ENCODE results near the gene DMAC2L.
A peak's percentile ranks its signal among the peaks of the same experiment; 100 is the strongest.
"Not testable (repeated sequence)": the region's sequence is repeated elsewhere in the genome, so short reads cannot be mapped to it uniquely, and the experiment has no call there.

Gene DMAC2L

DNA sequence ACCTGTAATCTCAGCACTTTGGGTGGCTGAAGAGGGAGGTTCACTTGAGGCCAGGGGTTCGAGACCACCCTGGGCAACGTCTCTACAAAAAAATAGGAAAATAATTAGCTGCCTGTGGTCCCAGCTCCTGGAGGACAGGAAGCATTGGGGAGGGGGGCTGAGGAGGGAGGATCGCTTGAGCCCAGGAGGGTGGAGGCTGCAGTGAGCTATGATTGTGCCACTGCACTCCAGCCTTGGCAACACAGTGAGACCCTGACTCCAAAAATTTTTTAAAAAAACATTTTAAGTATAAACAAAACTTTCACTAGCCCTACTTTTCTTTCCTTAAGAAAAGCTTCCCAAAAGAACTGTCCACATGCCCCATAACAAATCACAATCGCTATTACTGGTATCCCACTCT is 1.7 kb upstream of the DMAC2L start:
- DNase-seq (ENCODE audit: low spot score in 2 of 2) (no peak), ATAC-seq (replicated peaks; ENCODE audit: extremely low read depth, poor library complexity, severe bottlenecking) (no peak)
- Mint-ChIP-seq H3K4me3 (peak overlapping the region; percentile 90), H3K27me3 (no peaks in the 10 kb centered on the region), H3K4me1 (peaks cover 38% of the 10 kb centered on the region), H3K9me3 (no peaks in the 10 kb centered on the region), H3K36me3 (ENCODE audit: insufficient read depth) (peaks cover 5% of the 10 kb centered on the region), H3K27ac (ENCODE audit: low read depth) (no peak overlapping the region)

DNA sequence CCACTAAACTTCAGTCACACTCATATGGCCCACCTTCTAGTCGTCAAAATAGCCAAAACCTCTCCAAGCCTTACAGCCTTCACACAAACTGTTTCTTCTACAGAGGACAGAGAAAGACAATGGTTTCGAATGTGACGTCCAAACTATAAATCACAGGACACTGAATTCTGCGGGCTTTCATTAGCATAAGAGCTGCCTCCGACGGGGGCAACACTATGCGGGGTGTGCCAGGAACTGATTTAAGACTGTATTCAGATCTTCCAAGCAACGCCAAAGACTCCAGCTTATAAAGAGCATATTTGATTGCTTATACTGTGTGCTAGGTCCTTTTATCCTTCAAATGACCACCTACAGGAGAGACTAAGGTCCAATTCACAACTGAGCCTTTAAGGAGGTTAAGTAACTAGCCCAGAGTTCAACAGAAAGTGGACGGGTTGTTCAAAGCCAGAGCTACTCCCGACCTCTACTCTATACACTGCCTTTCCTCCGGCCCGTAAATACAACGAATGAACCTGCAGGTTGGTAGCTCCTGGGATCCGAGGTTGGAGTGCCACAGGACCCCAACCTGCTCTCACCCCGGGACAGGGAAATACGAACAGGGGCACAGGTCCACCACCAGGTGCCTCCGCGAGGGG is 670 bp upstream of the DMAC2L start:
- no peak for DNase-seq (ENCODE audit: low spot score in 2 of 2)
- Mint-ChIP-seq H3K27me3 (no peaks in the 10 kb centered on the region), H3K4me1 (peaks cover 44% of the 10 kb centered on the region), H3K9me3 (no peaks in the 10 kb centered on the region), H3K4me3 (peak overlapping the region; percentile 90), H3K27ac (ENCODE audit: low read depth) (peak overlapping the region; percentile 94), H3K36me3 (ENCODE audit: insufficient read depth) (peaks cover 5% of the 10 kb centered on the region)
- ATAC-seq (replicated peaks; ENCODE audit: extremely low read depth, poor library complexity, severe bottlenecking), result no peak

DNA sequence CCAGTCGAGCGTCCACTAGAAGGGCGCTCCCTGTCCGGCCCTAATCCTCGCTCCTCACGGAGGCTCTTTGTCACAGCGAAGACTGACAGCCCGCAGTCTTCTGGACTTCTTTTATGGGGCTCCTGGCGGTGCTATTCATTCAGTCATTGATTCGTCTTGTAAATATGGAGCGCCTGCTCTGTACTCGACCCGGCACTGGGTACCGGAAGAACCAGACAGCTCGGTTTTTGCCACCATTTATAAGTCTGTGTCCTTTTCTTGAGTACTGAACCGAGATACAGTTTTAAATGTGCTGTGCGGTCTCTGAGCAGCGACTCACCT is 570 bp downstream of the DMAC2L start:
- no peak for DNase-seq (ENCODE audit: low spot score in 2 of 2)
- H3K4me1 Mint-ChIP-seq, result peaks cover 54% of the 10 kb centered on the region
- H3K27ac Mint-ChIP-seq (ENCODE audit: low read depth), result peak overlapping the region; percentile 94
- peak; percentile 62 for ATAC-seq (replicated peaks; ENCODE audit: extremely low read depth, poor library complexity, severe bottlenecking)
- peaks cover 5% of the 10 kb centered on the region for H3K36me3 Mint-ChIP-seq (ENCODE audit: insufficient read depth)
- H3K4me3 Mint-ChIP-seq, result peak overlapping the region; percentile 90
- H3K9me3 Mint-ChIP-seq, result no peaks in the 10 kb centered on the region
- no peaks in the 10 kb centered on the region for H3K27me3 Mint-ChIP-seq

DNA sequence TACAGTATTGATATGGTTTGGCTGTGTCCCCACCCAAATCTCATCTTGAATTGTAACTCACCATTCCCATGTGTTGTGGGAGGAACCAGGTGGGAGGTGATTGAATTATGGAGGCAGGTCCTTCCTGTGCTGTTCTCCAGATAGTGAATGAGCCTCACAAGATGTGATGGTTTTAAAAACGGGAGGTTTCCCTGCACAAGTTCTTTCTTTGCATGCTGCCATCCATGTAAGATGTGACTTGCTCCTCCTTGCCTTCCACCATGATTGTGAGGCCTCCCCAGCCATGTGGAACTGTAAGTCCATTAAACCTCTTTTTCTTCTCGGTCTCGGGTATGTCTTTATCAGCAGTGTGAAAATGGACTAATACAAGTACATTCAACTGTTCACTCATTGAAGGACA is 2.0 kb downstream of the DMAC2L start:
- Mint-ChIP-seq H3K4me1 (peaks cover 61% of the 10 kb centered on the region), H3K4me3 (peak overlapping the region; percentile 48)
- not testable (repeated sequence) for H3K36me3 Mint-ChIP-seq (ENCODE audit: insufficient read depth); H3K27ac Mint-ChIP-seq (ENCODE audit: low read depth); DNase-seq (ENCODE audit: low spot score in 2 of 2); H3K9me3 Mint-ChIP-seq; ATAC-seq (replicated peaks; ENCODE audit: extremely low read depth, poor library complexity, severe bottlenecking); H3K27me3 Mint-ChIP-seq

DNA sequence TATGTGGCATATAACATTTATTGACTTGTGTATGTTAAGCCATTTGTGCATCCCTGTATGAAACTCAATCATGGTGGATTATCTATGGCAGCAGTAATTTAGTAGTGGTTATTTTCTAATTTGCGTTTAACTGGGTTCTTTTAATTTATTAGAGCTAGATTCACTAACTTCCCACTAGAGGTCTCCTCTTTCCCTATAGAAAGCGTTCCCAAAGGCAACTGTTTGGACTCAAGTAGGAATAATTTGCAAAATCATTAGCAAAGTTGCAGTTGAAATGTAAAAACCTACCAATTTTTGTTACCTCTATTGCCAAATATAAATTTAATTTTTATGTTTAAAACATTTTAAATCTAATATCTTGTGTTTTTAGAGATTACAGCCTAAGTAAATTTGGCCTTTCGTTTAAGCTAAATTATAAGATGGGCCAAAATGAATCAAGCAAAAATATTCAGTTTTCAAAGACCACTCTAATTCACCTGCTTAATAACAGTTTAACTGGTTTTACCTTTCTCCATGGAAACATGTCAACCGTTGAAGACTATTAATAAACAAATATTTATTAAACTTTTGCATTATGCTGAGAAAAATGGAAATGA is 6.0 kb downstream of the DMAC2L start:
- no peaks in the 10 kb centered on the region for H3K9me3 Mint-ChIP-seq
- no peaks in the 10 kb centered on the region for H3K27me3 Mint-ChIP-seq
- ATAC-seq (replicated peaks; ENCODE audit: extremely low read depth, poor library complexity, severe bottlenecking), result no peak
- H3K36me3 Mint-ChIP-seq (ENCODE audit: insufficient read depth), result no peaks in the 10 kb centered on the region
- no peak overlapping the region for H3K27ac Mint-ChIP-seq (ENCODE audit: low read depth)
- no peak for DNase-seq (ENCODE audit: low spot score in 2 of 2)
- no peak overlapping the region for H3K4me3 Mint-ChIP-seq
- H3K4me1 Mint-ChIP-seq, result peaks cover 44% of the 10 kb centered on the region

DNA sequence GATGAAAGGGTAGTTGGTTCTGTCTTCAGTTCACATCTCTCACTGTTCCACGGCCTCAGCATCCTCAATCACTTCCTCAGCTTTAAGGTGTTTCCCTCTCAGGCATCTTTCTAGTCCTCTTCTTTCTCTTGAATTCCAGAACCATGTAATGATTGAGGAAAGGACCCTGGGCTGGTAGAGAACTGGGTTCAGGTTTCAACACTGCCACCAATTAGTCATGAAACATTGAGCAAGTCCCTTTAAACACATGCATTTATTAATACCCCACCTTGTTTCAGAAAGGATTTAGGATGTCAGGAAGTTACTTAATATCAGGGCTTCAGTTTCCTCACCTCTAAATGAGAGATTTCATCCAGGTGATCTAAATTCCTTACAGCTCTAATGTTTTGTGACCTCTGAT is 7.2 kb downstream of the DMAC2L start:
- ATAC-seq (replicated peaks; ENCODE audit: extremely low read depth, poor library complexity, severe bottlenecking) (no peak), DNase-seq (ENCODE audit: low spot score in 2 of 2) (no peak)
- Mint-ChIP-seq H3K36me3 (ENCODE audit: insufficient read depth) (peaks cover 6% of the 10 kb centered on the region), H3K4me1 (peaks cover 32% of the 10 kb centered on the region), H3K27ac (ENCODE audit: low read depth) (no peak overlapping the region), H3K4me3 (no peak overlapping the region), H3K27me3 (no peaks in the 10 kb centered on the region), H3K9me3 (no peaks in the 10 kb centered on the region)

DNA sequence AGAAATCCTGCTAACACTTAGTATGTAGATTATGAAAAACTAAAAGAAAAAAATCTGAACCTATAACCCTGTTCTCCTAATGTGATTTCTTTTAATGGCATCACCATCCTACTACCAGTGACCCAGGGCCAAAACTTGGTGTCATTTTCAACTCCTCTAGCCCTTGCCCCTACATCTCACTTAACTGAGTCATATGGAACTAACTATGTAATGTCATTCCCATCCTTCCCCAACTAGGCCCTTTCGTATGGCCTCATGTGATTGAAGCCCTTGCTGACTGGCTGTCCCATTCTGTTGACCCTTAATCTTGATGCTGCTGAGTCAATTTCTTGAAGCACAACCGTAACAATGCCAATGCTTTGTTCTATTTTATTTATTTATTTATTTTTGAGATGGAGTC is 7.6 kb downstream of the DMAC2L start:
- H3K27ac Mint-ChIP-seq (ENCODE audit: low read depth), result no peak overlapping the region
- H3K4me3 Mint-ChIP-seq, result no peak overlapping the region
- DNase-seq (ENCODE audit: low spot score in 2 of 2), result no peak
- H3K27me3 Mint-ChIP-seq, result no peaks in the 10 kb centered on the region
- peaks cover 6% of the 10 kb centered on the region for H3K36me3 Mint-ChIP-seq (ENCODE audit: insufficient read depth)
- no peak for ATAC-seq (replicated peaks; ENCODE audit: extremely low read depth, poor library complexity, severe bottlenecking)
- H3K9me3 Mint-ChIP-seq, result no peaks in the 10 kb centered on the region
- peaks cover 30% of the 10 kb centered on the region for H3K4me1 Mint-ChIP-seq

DNA sequence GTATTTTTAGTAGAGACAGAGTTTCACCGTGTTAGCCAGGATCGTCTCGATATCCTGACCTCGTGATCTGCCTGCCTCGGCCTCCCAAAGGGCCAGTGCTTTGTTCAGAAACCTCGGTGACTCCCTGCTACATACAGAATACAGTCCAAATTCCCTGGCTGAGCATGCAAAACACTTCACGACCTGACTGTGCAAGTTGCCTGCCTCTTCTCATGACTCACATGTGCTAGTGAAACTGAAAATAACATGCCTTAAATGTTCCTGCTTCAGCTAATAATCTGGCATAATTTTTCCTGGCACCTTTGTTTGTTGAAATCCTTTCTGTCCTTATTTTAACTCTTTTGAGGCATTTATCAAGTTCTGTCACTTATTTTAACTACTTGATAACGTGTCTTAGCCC is 8.2 kb downstream of the DMAC2L start:
- Mint-ChIP-seq H3K4me1 (peaks cover 30% of the 10 kb centered on the region), H3K9me3 (no peaks in the 10 kb centered on the region), H3K27ac (ENCODE audit: low read depth) (no peak overlapping the region), H3K36me3 (ENCODE audit: insufficient read depth) (peaks cover 9% of the 10 kb centered on the region), H3K27me3 (no peaks in the 10 kb centered on the region), H3K4me3 (no peak overlapping the region)
- no peak for DNase-seq (ENCODE audit: low spot score in 2 of 2)
- no peak for ATAC-seq (replicated peaks; ENCODE audit: extremely low read depth, poor library complexity, severe bottlenecking)

DNA sequence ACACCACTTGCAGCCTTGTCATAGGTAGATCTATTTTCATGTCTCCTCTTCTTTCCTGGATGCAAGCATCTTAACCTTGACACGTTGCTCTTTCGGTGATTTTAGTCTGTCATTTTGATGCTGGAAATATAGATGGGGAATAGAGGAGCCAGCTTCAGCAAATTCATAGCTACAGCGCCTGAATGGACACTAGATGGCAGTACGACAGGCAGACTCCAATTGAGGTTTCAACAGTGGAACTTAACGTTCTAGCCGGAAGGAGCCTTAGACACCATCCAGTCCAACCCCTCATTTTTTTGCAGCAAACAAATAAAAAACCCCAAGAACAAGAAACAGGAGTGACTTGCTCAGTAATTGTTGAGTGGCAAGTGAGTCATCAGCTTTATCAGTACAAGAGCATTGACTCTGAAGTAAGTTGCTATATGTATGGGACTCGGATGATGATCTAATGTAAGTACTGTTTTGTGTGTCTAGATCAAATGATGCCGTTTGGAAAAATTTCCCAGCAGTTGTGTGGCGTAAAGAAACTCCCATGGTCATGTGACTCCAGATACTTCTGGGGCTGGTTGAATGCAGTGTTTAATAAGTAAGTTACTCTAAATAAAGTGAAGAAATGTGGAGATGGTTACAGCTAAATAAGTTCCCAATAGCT is 9.0 kb downstream of the DMAC2L start:
- Mint-ChIP-seq H3K4me1 (peaks cover 26% of the 10 kb centered on the region), H3K9me3 (no peaks in the 10 kb centered on the region), H3K36me3 (ENCODE audit: insufficient read depth) (peaks cover 14% of the 10 kb centered on the region), H3K27ac (ENCODE audit: low read depth) (no peak overlapping the region), H3K4me3 (no peak overlapping the region), H3K27me3 (no peaks in the 10 kb centered on the region)
- ATAC-seq (replicated peaks; ENCODE audit: extremely low read depth, poor library complexity, severe bottlenecking), result peak; percentile 99
- peak; percentile 39 to 71 for DNase-seq (ENCODE audit: low spot score in 2 of 2)

DNA sequence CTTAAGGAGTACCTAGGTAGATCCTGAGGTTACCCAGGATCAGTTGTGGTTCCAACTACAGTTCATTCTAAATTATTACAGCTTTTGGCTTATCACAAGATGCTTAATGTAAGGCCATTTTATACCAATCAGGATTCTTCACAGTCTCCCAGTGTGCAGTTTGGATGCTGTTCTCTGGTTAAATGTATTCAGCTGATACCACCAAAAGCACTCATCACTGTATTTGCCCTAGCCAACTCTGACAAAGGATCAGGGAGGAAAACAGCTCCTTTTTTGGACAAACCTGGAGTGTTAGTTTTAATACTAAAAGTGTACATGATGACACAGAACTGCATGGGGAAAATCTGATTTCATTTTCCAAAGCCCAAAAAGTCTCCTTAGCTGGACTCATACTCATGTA is 19.5 kb downstream of the DMAC2L start:
- DNase-seq (ENCODE audit: low spot score in 2 of 2) (no peak), ATAC-seq (replicated peaks; ENCODE audit: extremely low read depth, poor library complexity, severe bottlenecking) (no peak)
- Mint-ChIP-seq H3K27me3 (no peaks in the 10 kb centered on the region), H3K36me3 (ENCODE audit: insufficient read depth) (peaks cover 25% of the 10 kb centered on the region), H3K4me1 (peaks cover 9% of the 10 kb centered on the region), H3K4me3 (no peak overlapping the region), H3K9me3 (no peaks in the 10 kb centered on the region), H3K27ac (ENCODE audit: low read depth) (no peak overlapping the region)

DNA sequence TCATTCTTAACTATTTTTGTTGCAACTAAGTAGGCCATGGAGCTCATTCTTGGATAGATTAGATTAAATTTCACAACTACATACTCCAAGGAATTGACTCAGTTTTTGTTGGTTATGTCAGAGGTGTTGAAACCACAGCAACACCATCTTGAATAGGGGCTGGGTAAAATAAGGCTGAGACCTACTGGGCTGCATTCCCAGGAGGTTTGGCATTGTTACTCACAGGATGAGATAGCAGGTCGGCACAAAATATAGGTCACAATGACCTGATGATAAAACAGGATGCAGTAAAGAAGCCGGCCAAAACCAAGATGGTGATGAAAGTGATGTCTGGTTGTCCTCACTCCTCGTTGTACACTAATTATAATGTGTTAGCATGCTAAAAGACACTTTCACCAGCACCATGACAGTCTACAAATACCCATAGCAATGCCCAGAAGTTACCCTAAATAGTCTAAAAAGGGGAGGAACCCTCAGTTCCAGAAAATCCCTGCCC is 20.9 kb downstream of the DMAC2L start:
- no peak overlapping the region for H3K4me3 Mint-ChIP-seq
- H3K36me3 Mint-ChIP-seq (ENCODE audit: insufficient read depth), result peaks cover 23% of the 10 kb centered on the region
- DNase-seq (ENCODE audit: low spot score in 2 of 2), result no peak
- no peaks in the 10 kb centered on the region for H3K9me3 Mint-ChIP-seq
- H3K4me1 Mint-ChIP-seq, result peaks cover 9% of the 10 kb centered on the region
- no peaks in the 10 kb centered on the region for H3K27me3 Mint-ChIP-seq
- ATAC-seq (replicated peaks; ENCODE audit: extremely low read depth, poor library complexity, severe bottlenecking), result no peak
- peak overlapping the region; percentile 10 for H3K27ac Mint-ChIP-seq (ENCODE audit: low read depth)

DNA sequence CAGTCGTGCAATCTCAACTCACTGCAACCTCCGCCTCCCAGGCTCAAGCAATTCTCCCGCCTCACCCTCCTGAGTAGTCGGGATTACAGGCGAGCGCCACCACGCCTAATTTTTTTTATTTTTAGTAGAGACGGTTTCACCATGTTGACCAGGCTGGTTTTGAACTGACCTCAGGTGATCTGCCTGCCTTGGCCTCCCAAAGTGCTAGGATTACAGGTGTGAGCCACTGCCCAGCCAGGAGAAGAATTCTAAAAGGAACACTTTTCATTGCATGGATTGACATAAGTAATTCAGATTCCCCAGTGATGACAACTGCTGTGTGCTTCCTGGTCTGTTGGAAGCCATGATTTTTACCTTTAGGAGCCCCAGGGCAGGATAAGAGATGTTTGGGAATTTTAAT is 22.1 kb downstream of the DMAC2L start:
- Mint-ChIP-seq H3K36me3 (ENCODE audit: insufficient read depth) (peaks cover 18% of the 10 kb centered on the region), H3K4me1 (peaks cover 9% of the 10 kb centered on the region)

DNA sequence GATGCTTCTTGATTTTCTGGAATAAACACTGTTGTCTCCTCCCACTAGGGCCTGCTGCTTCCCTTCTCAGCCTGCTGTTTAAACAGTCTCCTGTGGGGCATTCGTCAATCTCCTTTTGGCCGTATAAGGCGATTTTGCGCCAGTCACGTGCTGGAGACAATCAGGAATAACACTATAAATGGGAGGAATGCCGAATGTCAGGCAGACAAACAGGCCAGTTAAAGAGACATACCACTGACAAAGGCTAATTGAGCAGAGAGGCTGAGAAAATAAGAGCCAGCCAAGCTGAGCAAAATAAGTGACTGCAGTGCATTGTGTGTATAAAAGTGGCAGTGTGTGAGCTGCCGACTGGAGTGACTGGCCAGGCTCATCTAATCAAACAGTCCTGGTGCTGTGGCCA is 23.3 kb downstream of the DMAC2L start:
- no peak overlapping the region for H3K4me3 Mint-ChIP-seq
- H3K4me1 Mint-ChIP-seq, result peaks cover 9% of the 10 kb centered on the region
- no peaks in the 10 kb centered on the region for H3K27me3 Mint-ChIP-seq
- peaks cover 14% of the 10 kb centered on the region for H3K36me3 Mint-ChIP-seq (ENCODE audit: insufficient read depth)
- ATAC-seq (replicated peaks; ENCODE audit: extremely low read depth, poor library complexity, severe bottlenecking) (no peak), DNase-seq (ENCODE audit: low spot score in 2 of 2) (no peak)
- H3K9me3 Mint-ChIP-seq, result no peaks in the 10 kb centered on the region
- H3K27ac Mint-ChIP-seq (ENCODE audit: low read depth), result peak overlapping the region; percentile 79

More for the DNA sequence above, 22.1 kb downstream of the DMAC2L start:
- Mint-ChIP-seq H3K4me3 (no peak overlapping the region), H3K27me3 (no peaks in the 10 kb centered on the region), H3K9me3 (no peaks in the 10 kb centered on the region), H3K27ac (ENCODE audit: low read depth) (no peak overlapping the region)
- no peak for DNase-seq (ENCODE audit: low spot score in 2 of 2)
- ATAC-seq (replicated peaks; ENCODE audit: extremely low read depth, poor library complexity, severe bottlenecking), result no peak

Data from central memory CD8-positive, alpha-beta T cell (primary cell).